Ovary (tissue), 3 donors: ENCODE data around the gene TCF12.

Source experiments
- CTCF ChIP-seq, 3 donors: fragments of 450-650 bp in 2 of 3; fragments of 200-600 bp in 1 of 3; IDR thresholded peaks; one replicate each; pipeline versions ENCODE4 v1.5.1 to v1.8.0; 2016 to 2022; ENCODE audit warnings: antibody characterized with exemption in 3 of 3, mild to moderate bottlenecking in 1 of 3
- POLR2A ChIP-seq: fragments of 450-650 bp; IDR thresholded peaks from one replicate; pipeline ENCODE4 v1.6.1; 2017; ENCODE audit warnings: antibody characterized with exemption, mild to moderate bottlenecking, moderate library complexity
- donor health status: DM: no; HTN: no; CAD: no.

GRCh38 chr15:57221134-57221533 is 302.7 kb downstream of the TCF12 start:
- TF ChIP-seq CTCF (IDR thresholded peaks at IDR 0.05) (no peak), POLR2A (no peak)
